ENCODE measurements around the gene PIKFYVE.
"Not testable (repeated sequence)": the region's sequence is repeated elsewhere in the genome, so short reads cannot be mapped to it uniquely, and the experiment has no call there.

Gene PIKFYVE

DNA sequence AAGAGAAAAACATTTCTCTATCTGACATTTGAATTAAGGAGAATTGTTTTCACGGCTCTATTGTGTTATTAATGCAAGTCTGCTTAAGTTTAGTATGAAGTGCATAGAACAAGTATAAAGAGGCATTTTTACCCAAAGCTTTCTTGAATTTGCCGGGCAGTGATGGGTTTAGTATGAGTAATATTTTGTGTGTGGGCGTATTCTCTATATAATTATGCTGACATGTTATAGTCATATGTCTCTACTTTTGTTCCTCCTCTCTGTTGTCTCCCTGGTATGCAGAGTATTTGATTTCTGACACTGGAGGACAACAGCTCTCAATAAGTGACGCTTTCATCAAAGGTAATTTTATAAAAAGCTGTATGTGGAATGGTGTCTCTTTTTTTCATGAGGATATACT is 45.9 kb downstream of the PIKFYVE start:
- Mint-ChIP-seq H3K27ac (no peak overlapping the region), H3K9me3 (no peaks in the 10 kb centered on the region), H3K4me3 (peak overlapping the region; percentile 20), H3K4me1 (peaks cover 22% of the 10 kb centered on the region), H3K36me3 (peaks cover 33% of the 10 kb centered on the region)
- DNase-seq (ENCODE audit: low spot score in 2 of 2) (no peak), ATAC-seq (peak; percentile 93)

DNA sequence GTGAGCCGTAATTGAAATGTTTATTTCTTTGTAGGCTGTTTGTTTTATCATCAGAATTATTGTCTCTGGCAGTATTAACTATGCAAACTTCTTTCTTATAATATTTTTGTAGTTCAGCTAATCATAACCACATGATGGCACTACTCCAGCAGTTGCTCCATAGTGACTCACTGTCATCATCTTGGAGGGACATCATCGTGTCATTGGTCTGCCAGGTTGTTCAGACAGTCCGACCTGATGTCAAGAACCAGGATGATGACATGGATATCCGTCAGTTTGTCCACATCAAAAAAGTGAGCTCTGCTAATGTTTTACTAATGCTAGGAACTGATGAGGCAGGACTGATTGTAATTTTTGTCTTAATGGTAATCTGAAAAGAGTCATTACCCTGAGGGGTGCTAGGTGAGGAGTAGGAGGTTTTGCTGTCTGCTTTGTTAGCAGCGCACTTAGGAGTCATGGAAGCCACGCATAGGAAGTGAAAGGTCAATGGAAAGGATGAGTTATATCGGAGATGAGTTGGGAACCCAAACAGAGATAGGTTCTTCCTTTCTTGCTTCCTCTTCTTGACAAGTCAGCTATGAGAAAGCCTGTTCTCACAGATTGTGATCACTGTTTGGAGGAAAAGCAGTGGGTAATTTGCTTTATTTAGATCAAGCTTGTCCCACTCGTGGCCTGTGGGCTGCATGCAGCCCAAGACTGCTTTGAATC is 49.2 kb downstream of the PIKFYVE start:
- peaks cover 28% of the 10 kb centered on the region for H3K4me1 Mint-ChIP-seq
- H3K36me3 Mint-ChIP-seq: peaks cover 57% of the 10 kb centered on the region
- no peak for DNase-seq (ENCODE audit: low spot score in 2 of 2)
- H3K27ac Mint-ChIP-seq: no peak overlapping the region
- no peaks in the 10 kb centered on the region for H3K9me3 Mint-ChIP-seq
- H3K4me3 Mint-ChIP-seq: no peak overlapping the region
- peak; percentile 73 for ATAC-seq

- peaks cover 11% of the 10 kb centered on the region for H3K4me1 Mint-ChIP-seq
- no peak overlapping the region for H3K27ac Mint-ChIP-seq
- no peak for DNase-seq (ENCODE audit: low spot score in 2 of 2)
- H3K9me3 Mint-ChIP-seq: no peaks in the 10 kb centered on the region
- peaks cover 81% of the 10 kb centered on the region for H3K36me3 Mint-ChIP-seq
- no peak overlapping the region for H3K4me3 Mint-ChIP-seq
- no peak for ATAC-seq
Measured at GRCh38 chr2:208318127-208318526, 52.1 kb downstream of the PIKFYVE start.

DNA sequence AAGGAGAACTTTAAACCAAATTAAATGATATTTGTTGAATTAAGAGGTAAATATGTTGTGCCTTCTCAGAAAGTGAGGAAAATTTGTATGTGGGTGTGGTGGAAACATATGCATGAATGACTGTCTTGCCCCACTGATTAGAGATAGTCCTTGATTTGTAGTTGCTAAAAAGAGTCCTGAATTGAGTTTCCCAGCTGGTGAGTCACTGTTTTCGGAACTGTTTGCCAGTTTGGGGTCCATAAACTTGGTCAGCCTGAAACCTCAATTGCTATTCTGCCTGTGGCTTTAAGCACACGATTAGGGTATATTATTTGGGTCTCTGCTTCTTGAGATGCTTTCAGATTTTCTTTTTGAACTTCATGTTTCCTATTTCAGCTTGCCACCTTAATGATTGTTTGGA is 53.3 kb downstream of the PIKFYVE start:
- H3K9me3 Mint-ChIP-seq: no peaks in the 10 kb centered on the region
- no peak for DNase-seq (ENCODE audit: low spot score in 2 of 2)
- H3K27ac Mint-ChIP-seq: no peak overlapping the region
- H3K4me1 Mint-ChIP-seq: peaks cover 11% of the 10 kb centered on the region
- H3K36me3 Mint-ChIP-seq: peaks cover 79% of the 10 kb centered on the region
- ATAC-seq: peak; percentile 67
- no peak overlapping the region for H3K4me3 Mint-ChIP-seq

- H3K27ac Mint-ChIP-seq: no peak overlapping the region
- H3K4me3 Mint-ChIP-seq: no peak overlapping the region
- H3K9me3 Mint-ChIP-seq: no peaks in the 10 kb centered on the region
- DNase-seq (ENCODE audit: low spot score in 2 of 2) (no peak), ATAC-seq (no peak)
- peaks cover 6% of the 10 kb centered on the region for H3K4me1 Mint-ChIP-seq
- peaks cover 80% of the 10 kb centered on the region for H3K36me3 Mint-ChIP-seq
Measured at GRCh38 chr2:208320686-208321085, 54.6 kb downstream of the PIKFYVE start.

DNA sequence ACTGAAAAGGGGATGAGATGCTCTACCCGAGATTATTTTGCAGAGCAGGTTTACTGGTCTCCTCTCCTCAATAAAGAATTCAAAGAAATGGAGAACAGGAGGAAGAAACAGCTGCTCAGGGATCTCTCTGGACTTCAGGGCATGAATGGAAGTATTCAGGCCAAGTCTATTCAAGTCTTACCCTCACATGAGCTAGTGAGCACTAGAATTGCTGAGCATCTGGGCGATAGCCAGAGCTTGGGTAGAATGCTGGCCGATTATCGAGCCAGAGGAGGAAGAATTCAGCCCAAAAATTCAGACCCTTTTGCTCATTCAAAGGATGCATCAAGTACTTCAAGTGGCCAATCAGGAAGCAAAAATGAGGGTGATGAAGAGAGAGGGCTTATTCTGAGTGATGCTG is 60.0 kb downstream of the PIKFYVE start:
- H3K4me1 Mint-ChIP-seq: no peaks in the 10 kb centered on the region
- peak overlapping the region; percentile 44 for H3K27ac Mint-ChIP-seq
- DNase-seq (ENCODE audit: low spot score in 2 of 2) (no peak), ATAC-seq (no peak)
- peaks cover 89% of the 10 kb centered on the region for H3K36me3 Mint-ChIP-seq
- no peaks in the 10 kb centered on the region for H3K9me3 Mint-ChIP-seq
- no peak overlapping the region for H3K4me3 Mint-ChIP-seq

DNA sequence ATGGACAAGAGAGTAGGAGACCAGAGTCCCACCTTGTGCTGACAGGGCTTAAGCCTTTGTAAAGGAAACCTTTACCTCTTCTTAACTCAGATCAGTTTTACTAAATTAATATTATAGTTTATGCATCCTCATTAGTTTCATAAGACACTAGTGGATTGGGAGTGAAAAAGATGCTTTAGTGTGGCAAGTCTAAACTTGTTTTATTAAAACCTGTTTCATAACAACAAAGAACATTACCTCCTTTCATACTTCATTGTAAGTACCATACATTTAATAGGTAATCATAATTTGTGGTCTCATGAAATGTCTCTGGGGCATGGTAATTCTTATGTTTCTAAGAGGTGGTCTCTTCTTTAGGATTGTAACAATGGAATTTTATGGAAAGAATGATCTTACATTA is 63.4 kb downstream of the PIKFYVE start:
- no peaks in the 10 kb centered on the region for H3K9me3 Mint-ChIP-seq
- peaks cover 85% of the 10 kb centered on the region for H3K36me3 Mint-ChIP-seq
- H3K27ac Mint-ChIP-seq: no peak overlapping the region
- H3K4me1 Mint-ChIP-seq: peaks cover 4% of the 10 kb centered on the region
- DNase-seq (ENCODE audit: low spot score in 2 of 2) (no peak), ATAC-seq (no peak)
- no peak overlapping the region for H3K4me3 Mint-ChIP-seq

DNA sequence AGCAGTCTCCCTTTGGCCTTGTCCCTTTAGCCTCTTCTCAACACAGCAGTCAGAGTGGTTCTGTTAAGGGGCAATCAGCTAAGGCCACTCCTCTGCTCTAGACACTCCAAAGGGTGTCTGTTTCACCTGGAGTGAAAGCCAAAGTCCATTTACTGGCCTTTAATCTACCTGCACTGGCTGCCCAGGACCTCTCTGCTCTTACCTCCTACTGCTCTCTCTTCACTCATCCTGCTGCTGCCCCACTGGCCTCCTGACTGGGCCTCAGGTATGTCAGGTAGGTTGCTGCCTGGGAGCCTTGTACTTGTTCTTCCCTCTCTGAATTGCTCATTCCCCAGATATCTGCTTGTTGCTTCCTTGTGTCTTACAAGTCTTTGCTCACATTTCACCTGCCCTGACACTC is 68.2 kb downstream of the PIKFYVE start:
- peak; percentile 24 for ATAC-seq
- no peaks in the 10 kb centered on the region for H3K9me3 Mint-ChIP-seq
- peaks cover 86% of the 10 kb centered on the region for H3K36me3 Mint-ChIP-seq
- H3K4me1 Mint-ChIP-seq: peaks cover 5% of the 10 kb centered on the region
- DNase-seq (ENCODE audit: low spot score in 2 of 2): no peak
- H3K4me3 Mint-ChIP-seq: no peak overlapping the region
- peak overlapping the region; percentile 38 for H3K27ac Mint-ChIP-seq

DNA sequence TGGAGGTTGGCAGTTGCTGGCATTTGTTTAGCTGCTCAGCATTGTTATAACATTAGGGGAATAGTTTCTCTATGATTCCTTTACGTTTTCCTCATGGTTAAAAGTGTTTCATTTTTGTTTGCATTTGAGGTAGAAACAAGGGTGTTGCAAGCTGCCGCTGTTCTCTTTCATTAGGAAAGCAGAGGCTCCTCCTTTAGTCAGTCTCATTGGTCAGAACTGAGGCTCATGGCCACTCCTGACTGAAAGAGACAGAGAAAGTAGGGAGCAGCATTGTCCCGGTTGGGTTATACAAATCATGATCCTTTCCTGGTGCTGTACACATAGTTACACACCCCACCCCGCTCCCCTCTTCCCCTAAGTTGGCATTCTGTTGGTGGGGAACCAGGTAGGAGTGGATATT is 80.7 kb downstream of the PIKFYVE start:
- DNase-seq (ENCODE audit: low spot score in 2 of 2) (no peak), ATAC-seq (no peak)
- H3K27ac Mint-ChIP-seq: peak overlapping the region; percentile 37
- H3K9me3 Mint-ChIP-seq: no peaks in the 10 kb centered on the region
- H3K4me1 Mint-ChIP-seq: no peaks in the 10 kb centered on the region
- H3K4me3 Mint-ChIP-seq: no peak overlapping the region
- H3K36me3 Mint-ChIP-seq: peaks cover 97% of the 10 kb centered on the region

- H3K27ac Mint-ChIP-seq: no peak overlapping the region
- no peaks in the 10 kb centered on the region for H3K9me3 Mint-ChIP-seq
- DNase-seq (ENCODE audit: low spot score in 2 of 2) (no peak), ATAC-seq (no peak)
- peaks cover 94% of the 10 kb centered on the region for H3K36me3 Mint-ChIP-seq
- no peak overlapping the region for H3K4me3 Mint-ChIP-seq
- H3K4me1 Mint-ChIP-seq: no peaks in the 10 kb centered on the region
Measured at GRCh38 chr2:208350610-208351009, 84.6 kb downstream of the PIKFYVE start.

GRCh38 chr2:208352644-208353567 is 86.9 kb downstream of the PIKFYVE start:
- Mint-ChIP-seq H3K4me1 (no peaks in the 10 kb centered on the region), H3K36me3 (peaks cover 91% of the 10 kb centered on the region), H3K27ac (peak overlapping the region; percentile 6), H3K4me3 (no peak overlapping the region), H3K9me3 (no peaks in the 10 kb centered on the region)
- DNase-seq (ENCODE audit: low spot score in 2 of 2) (no peak), ATAC-seq (no peak)

- DNase-seq (ENCODE audit: low spot score in 2 of 2): no peak
- no peak for ATAC-seq
- H3K4me3 Mint-ChIP-seq: no peak overlapping the region
- no peaks in the 10 kb centered on the region for H3K9me3 Mint-ChIP-seq
- H3K27ac Mint-ChIP-seq: peak overlapping the region; percentile 6
- no peaks in the 10 kb centered on the region for H3K4me1 Mint-ChIP-seq
- peaks cover 73% of the 10 kb centered on the region for H3K36me3 Mint-ChIP-seq
Measured at GRCh38 chr2:208354964-208355381, 88.9 kb downstream of the PIKFYVE start.

GRCh38 chr2:208356420-208356819 is 90.4 kb downstream of the PIKFYVE start:
- not testable (repeated sequence) for DNase-seq (ENCODE audit: low spot score in 2 of 2); H3K9me3 Mint-ChIP-seq; H3K4me3 Mint-ChIP-seq; H3K4me1 Mint-ChIP-seq; ATAC-seq
- Mint-ChIP-seq H3K36me3 (peaks cover 59% of the 10 kb centered on the region), H3K27ac (peak overlapping the region; percentile 78)

DNA sequence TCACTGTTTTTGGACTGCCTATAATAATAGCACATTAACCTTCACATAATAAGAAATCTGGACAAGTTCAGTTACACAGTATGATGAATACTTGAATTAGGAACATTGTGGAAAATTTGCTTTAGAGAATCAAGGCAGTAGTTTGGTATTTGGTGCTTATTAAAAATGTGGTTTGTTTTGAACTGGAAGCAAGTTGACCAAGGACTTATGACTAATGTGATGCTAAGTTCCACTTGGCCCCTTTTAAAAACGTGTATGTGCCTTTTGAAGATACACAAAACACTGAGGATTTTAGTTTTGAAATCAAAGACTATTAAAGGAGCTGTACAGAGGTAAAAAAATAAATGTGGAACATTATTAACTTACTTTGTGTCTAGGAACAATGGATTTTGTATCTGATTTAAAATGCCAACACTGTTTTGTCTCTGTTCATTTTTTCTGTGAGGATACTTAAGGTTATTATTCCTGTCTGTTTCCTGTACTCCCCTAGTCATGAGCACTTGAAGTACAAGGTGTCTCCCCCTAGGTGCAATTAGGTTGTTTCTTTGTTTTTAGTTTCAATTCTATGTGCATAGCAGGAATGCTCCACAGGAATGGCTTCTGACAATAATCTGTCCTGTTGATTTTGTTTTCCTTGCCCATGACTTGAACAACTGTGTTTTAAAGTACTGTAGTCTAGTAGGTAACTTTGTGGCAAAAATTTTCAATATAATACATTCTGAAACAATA is 91.0 kb downstream of the PIKFYVE start:
- peak overlapping the region; percentile 78 for H3K27ac Mint-ChIP-seq
- no peaks in the 10 kb centered on the region for H3K9me3 Mint-ChIP-seq
- peaks cover 53% of the 10 kb centered on the region for H3K36me3 Mint-ChIP-seq
- ATAC-seq (no peak), DNase-seq (ENCODE audit: low spot score in 2 of 2) (no peak)
- no peaks in the 10 kb centered on the region for H3K4me1 Mint-ChIP-seq
- no peak overlapping the region for H3K4me3 Mint-ChIP-seq

Data from stimulated activated effector memory CD8-positive, alpha-beta T cell treated with anti-CD3 and anti-CD28 coated beads, Interleukin-12 subunit alpha, Interleukin-12 subunit beta, amount 100 ng/mL, for 72 hours (primary cell).